ENCODE measurements around the gene MRPS6.

MRPS6 gene

DNA sequence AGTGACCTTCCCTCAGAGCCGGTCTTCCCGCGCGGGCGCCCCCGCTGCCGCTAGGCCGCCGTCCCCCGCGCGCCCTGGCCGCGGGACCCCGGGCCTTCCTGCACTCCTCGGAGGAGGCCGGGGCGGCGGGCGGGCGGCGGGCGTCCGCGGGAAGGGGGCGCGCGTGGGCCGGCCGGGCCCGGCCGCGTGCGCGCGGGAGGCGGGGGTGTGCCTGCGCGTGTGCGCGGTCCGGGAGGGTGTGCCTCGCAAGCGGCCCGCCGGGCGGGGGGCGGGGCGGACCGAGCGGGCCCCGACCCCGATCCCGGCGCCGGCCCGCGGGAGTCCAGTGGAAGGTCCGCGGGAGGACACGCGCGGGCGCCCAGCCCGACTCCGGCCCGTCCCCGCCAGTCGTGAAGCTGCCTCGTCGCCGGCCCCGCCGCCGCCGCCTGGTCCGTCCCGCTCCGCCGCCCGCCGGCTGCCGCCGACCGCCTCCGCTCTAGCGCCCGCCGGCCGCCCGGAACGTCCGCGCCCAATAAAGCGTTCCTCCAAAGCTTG is 438 bp downstream of the MRPS6 start:
- H3K9me3 ChIP-seq (ENCODE audit: control insufficient read depth, insufficient read depth, low read length): no peaks in the 10 kb centered on the region
- peaks cover 7% of the 10 kb centered on the region for H3K4me1 ChIP-seq (ENCODE audit: control insufficient read depth, insufficient read depth, low read length)
- peak overlapping the region; percentile 37 for H3K9ac ChIP-seq (ENCODE audit: low read depth, low read length)
- peaks cover 12% of the 10 kb centered on the region for H3K27me3 ChIP-seq (ENCODE audit: control insufficient read depth, insufficient read depth, low read length)
- peak overlapping the region; percentile 75 for H3K4me3 ChIP-seq (ENCODE audit: low read depth, low read length)
- H3K36me3 ChIP-seq (ENCODE audit: control insufficient read depth, insufficient read depth, low read length): no peaks in the 10 kb centered on the region

DNA sequence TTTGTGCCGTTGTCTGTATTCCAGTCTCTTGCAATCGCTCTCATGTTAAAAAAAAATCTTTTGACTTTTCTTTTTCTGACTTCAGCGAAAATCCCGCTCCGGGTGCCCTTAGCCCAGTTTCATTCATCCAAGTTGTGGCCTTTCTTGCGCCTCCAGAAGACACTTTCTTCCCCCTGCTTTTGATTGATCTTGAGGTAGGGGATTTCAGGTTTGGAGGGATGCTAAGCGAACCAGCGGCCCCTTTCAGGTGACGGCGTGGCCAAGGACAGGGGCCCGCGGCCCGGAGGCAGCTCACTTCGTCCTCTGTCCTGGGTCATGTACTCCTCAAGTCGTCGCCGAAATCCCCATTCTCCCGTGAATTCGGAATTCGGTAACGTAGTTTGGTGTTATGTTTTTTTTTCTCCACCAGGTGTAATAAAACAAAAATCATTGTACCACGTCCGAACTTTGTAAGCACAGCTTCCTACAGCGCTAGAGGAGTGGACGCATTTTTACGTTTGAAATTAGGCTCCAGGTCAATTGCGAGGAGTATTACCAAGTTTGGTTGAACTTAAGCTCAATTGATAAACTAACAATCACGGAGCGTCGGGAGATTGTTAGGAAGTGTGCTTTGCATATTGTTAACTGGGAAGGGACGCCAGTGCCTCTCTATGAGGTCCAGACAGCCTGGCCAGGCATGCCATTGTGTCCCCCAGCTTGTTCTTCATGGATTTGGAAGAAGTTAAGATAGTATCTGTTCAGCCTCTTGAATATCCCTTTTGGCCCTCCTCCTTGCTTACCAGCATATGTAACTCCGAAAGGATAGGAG is 1.1 kb downstream of the MRPS6 start:
- Histone ChIP-seq H3K9ac (ENCODE audit: low read depth, low read length) (peak overlapping the region; percentile 37), H3K36me3 (ENCODE audit: control insufficient read depth, insufficient read depth, low read length) (no peaks in the 10 kb centered on the region), H3K4me1 (ENCODE audit: control insufficient read depth, insufficient read depth, low read length) (peaks cover 7% of the 10 kb centered on the region), H3K27me3 (ENCODE audit: control insufficient read depth, insufficient read depth, low read length) (peaks cover 12% of the 10 kb centered on the region), H3K4me3 (ENCODE audit: low read depth, low read length) (peak overlapping the region; percentile 60), H3K9me3 (ENCODE audit: control insufficient read depth, insufficient read depth, low read length) (no peaks in the 10 kb centered on the region)

DNA sequence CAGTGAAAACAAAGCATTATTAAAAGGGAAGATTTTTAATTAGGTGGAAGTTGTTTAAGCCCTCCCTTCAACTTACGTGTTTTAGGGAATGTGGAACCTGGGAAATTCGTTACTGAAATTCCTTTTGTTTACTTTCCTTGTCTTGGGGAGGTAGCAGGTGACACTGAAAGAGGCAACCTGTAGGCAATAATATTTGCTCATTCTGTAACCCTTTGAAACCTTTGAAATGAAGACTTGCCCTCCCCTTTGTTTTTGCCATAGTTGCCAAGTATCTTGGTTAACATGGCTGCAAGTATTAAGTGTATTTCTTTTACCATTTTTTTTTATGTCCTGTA is 1.7 kb downstream of the MRPS6 start:
- no peaks in the 10 kb centered on the region for H3K36me3 ChIP-seq (ENCODE audit: control insufficient read depth, insufficient read depth, low read length)

GRCh38 chr21:34075760-34076660 is 2.6 kb downstream of the MRPS6 start:
- no peak overlapping the region for H3K4me3 ChIP-seq (ENCODE audit: low read depth, low read length)
- no peaks in the 10 kb centered on the region for H3K9me3 ChIP-seq (ENCODE audit: control insufficient read depth, insufficient read depth, low read length)
- H3K27me3 ChIP-seq (ENCODE audit: control insufficient read depth, insufficient read depth, low read length): peaks cover 12% of the 10 kb centered on the region
- H3K36me3 ChIP-seq (ENCODE audit: control insufficient read depth, insufficient read depth, low read length): no peaks in the 10 kb centered on the region
- H3K9ac ChIP-seq (ENCODE audit: low read depth, low read length): no peak overlapping the region
- peaks cover 7% of the 10 kb centered on the region for H3K4me1 ChIP-seq (ENCODE audit: control insufficient read depth, insufficient read depth, low read length)

More for the DNA sequence above, 1.7 kb downstream of the MRPS6 start:
- peaks cover 7% of the 10 kb centered on the region for H3K4me1 ChIP-seq (ENCODE audit: control insufficient read depth, insufficient read depth, low read length)
- H3K27me3 ChIP-seq (ENCODE audit: control insufficient read depth, insufficient read depth, low read length): peaks cover 12% of the 10 kb centered on the region
- H3K4me3 ChIP-seq (ENCODE audit: low read depth, low read length): peak overlapping the region; percentile 60
- H3K9ac ChIP-seq (ENCODE audit: low read depth, low read length): no peak overlapping the region
- no peaks in the 10 kb centered on the region for H3K9me3 ChIP-seq (ENCODE audit: control insufficient read depth, insufficient read depth, low read length)

GRCh38 chr21:34076835-34077234 is 3.5 kb downstream of the MRPS6 start:
- no peaks in the 10 kb centered on the region for H3K9me3 ChIP-seq (ENCODE audit: control insufficient read depth, insufficient read depth, low read length)
- H3K36me3 ChIP-seq (ENCODE audit: control insufficient read depth, insufficient read depth, low read length): no peaks in the 10 kb centered on the region
- peaks cover 8% of the 10 kb centered on the region for H3K27me3 ChIP-seq (ENCODE audit: control insufficient read depth, insufficient read depth, low read length)
- H3K4me1 ChIP-seq (ENCODE audit: control insufficient read depth, insufficient read depth, low read length): peaks cover 7% of the 10 kb centered on the region
- peak overlapping the region; percentile 9 for H3K9ac ChIP-seq (ENCODE audit: low read depth, low read length)
- H3K4me3 ChIP-seq (ENCODE audit: low read depth, low read length): no peak overlapping the region

DNA sequence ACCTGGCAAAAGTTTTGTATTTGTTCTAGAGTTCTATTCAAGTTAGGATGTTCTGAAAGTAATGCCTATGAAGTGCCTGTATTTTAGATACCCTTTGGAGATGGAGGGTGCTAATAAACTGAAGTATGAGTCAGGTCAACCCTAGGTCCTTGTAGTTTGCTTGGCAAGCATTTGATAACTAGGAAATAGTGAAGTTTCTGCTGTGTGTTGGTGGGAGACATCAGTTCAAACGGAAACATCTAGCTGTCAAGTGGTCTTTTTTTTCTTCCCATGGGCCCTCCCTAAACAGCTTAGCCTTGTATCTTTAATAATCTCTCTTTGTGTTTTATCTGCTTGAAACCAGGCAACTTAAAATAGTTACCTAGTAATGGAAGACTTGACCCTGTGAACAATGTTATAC is 4.5 kb downstream of the MRPS6 start:
- H3K4me1 ChIP-seq (ENCODE audit: control insufficient read depth, insufficient read depth, low read length): peaks cover 4% of the 10 kb centered on the region
- H3K27me3 ChIP-seq (ENCODE audit: control insufficient read depth, insufficient read depth, low read length): no peaks in the 10 kb centered on the region

GRCh38 chr21:34078915-34079314 is 5.5 kb downstream of the MRPS6 start:
- H3K4me3 ChIP-seq (ENCODE audit: low read depth, low read length): no peak overlapping the region
- peaks cover 10% of the 10 kb centered on the region for H3K4me1 ChIP-seq (ENCODE audit: control insufficient read depth, insufficient read depth, low read length)
- no peaks in the 10 kb centered on the region for H3K9me3 ChIP-seq (ENCODE audit: control insufficient read depth, insufficient read depth, low read length)
- H3K27me3 ChIP-seq (ENCODE audit: control insufficient read depth, insufficient read depth, low read length): no peaks in the 10 kb centered on the region
- no peaks in the 10 kb centered on the region for H3K36me3 ChIP-seq (ENCODE audit: control insufficient read depth, insufficient read depth, low read length)
- no peak overlapping the region for H3K9ac ChIP-seq (ENCODE audit: low read depth, low read length)

More for the DNA sequence above, 4.5 kb downstream of the MRPS6 start:
- H3K36me3 ChIP-seq (ENCODE audit: control insufficient read depth, insufficient read depth, low read length): no peaks in the 10 kb centered on the region
- no peak overlapping the region for H3K4me3 ChIP-seq (ENCODE audit: low read depth, low read length)
- H3K9ac ChIP-seq (ENCODE audit: low read depth, low read length): no peak overlapping the region
- no peaks in the 10 kb centered on the region for H3K9me3 ChIP-seq (ENCODE audit: control insufficient read depth, insufficient read depth, low read length)

DNA sequence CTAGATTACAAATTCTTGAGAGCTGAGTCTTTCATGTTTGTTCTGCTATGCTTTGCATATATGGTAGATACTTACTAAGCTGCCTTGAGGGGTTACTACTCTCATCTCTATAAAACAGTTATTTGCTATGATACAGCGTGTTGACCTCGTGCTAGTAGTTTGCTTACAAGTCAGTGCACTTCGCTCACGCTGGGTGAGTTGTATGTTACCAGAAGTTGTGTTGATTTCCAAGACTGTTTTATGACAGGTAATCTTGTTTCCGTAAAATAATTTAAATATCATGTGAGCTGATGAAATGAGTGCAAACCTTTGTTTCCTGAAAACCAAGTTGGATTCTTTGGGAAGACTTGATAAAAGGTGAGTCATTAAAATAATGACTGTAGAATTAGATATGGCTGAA is 7.3 kb downstream of the MRPS6 start:
- H3K36me3 ChIP-seq (ENCODE audit: control insufficient read depth, insufficient read depth, low read length): no peaks in the 10 kb centered on the region
- no peak overlapping the region for H3K4me3 ChIP-seq (ENCODE audit: low read depth, low read length)
- H3K4me1 ChIP-seq (ENCODE audit: control insufficient read depth, insufficient read depth, low read length): peaks cover 18% of the 10 kb centered on the region
- no peaks in the 10 kb centered on the region for H3K9me3 ChIP-seq (ENCODE audit: control insufficient read depth, insufficient read depth, low read length)
- no peak overlapping the region for H3K9ac ChIP-seq (ENCODE audit: low read depth, low read length)
- no peaks in the 10 kb centered on the region for H3K27me3 ChIP-seq (ENCODE audit: control insufficient read depth, insufficient read depth, low read length)

- Histone ChIP-seq H3K4me1 (ENCODE audit: control insufficient read depth, insufficient read depth, low read length) (peaks cover 21% of the 10 kb centered on the region), H3K4me3 (ENCODE audit: low read depth, low read length) (no peak overlapping the region), H3K27me3 (ENCODE audit: control insufficient read depth, insufficient read depth, low read length) (no peaks in the 10 kb centered on the region), H3K9ac (ENCODE audit: low read depth, low read length) (no peak overlapping the region), H3K36me3 (ENCODE audit: control insufficient read depth, insufficient read depth, low read length) (no peaks in the 10 kb centered on the region), H3K9me3 (ENCODE audit: control insufficient read depth, insufficient read depth, low read length) (no peaks in the 10 kb centered on the region)
Observed at GRCh38 chr21:34082769-34083168, 9.4 kb downstream of the MRPS6 start.

- H3K9me3 ChIP-seq (ENCODE audit: control insufficient read depth, insufficient read depth, low read length): no peaks in the 10 kb centered on the region
- H3K4me1 ChIP-seq (ENCODE audit: control insufficient read depth, insufficient read depth, low read length): peaks cover 21% of the 10 kb centered on the region
- H3K27me3 ChIP-seq (ENCODE audit: control insufficient read depth, insufficient read depth, low read length): no peaks in the 10 kb centered on the region
- no peak overlapping the region for H3K4me3 ChIP-seq (ENCODE audit: low read depth, low read length)
- H3K9ac ChIP-seq (ENCODE audit: low read depth, low read length): no peak overlapping the region
- no peaks in the 10 kb centered on the region for H3K36me3 ChIP-seq (ENCODE audit: control insufficient read depth, insufficient read depth, low read length)
Observed at GRCh38 chr21:34083357-34083756, 10.0 kb downstream of the MRPS6 start.

- H3K27me3 ChIP-seq (ENCODE audit: control insufficient read depth, insufficient read depth, low read length): no peaks in the 10 kb centered on the region
- no peaks in the 10 kb centered on the region for H3K36me3 ChIP-seq (ENCODE audit: control insufficient read depth, insufficient read depth, low read length)
- H3K9me3 ChIP-seq (ENCODE audit: control insufficient read depth, insufficient read depth, low read length): no peaks in the 10 kb centered on the region
- no peak overlapping the region for H3K9ac ChIP-seq (ENCODE audit: low read depth, low read length)
- H3K4me3 ChIP-seq (ENCODE audit: low read depth, low read length): no peak overlapping the region
- peaks cover 21% of the 10 kb centered on the region for H3K4me1 ChIP-seq (ENCODE audit: control insufficient read depth, insufficient read depth, low read length)
Observed at GRCh38 chr21:34085129-34085528, 11.8 kb downstream of the MRPS6 start.
